SU-DHL-6 (cell line): ENCODE data around the gene MAST4.

ENCODE experiments used
- CTCF ChIP-seq: fragments of 200-600 bp; sonication (generic); IDR thresholded peaks from one replicate; pipeline ENCODE4 v1.5.1; 2017; ENCODE audit warnings: antibody characterized with exemption, mild to moderate bottlenecking, low read length, moderate library complexity; ENCODE audit not compliant: insufficient read depth, poor library complexity, severe bottlenecking
- EZH2phosphoT487 ChIP-seq: fragments of 200-600 bp; sonication (generic), shearing (Covaris generic); conservative IDR thresholded peaks from 2 replicates; pipeline ENCODE4 v1.6.1; 2018; ENCODE audit warnings: mild to moderate bottlenecking, antibody characterized with exemption, low read length, moderate library complexity, mixed read lengths

- TF ChIP-seq CTCF (no peak), EZH2phosphoT487 (no peak)
These were observed 50.4 kb downstream of the MAST4 start for GRCh38 chr5:66646570-66646969.
